Femur (tissue), 1 donor: ENCODE data around the gene PARVB.

Source experiments
- DNase-seq: peaks from one replicate; pipeline ENCODE4 v3.0.0-alpha.2; 2017

The PARVB gene

GRCh38 chr22:44167501-44167900 is 143.4 kb downstream of the PARVB start:
- DNase-seq, result no peak

- no peak for DNase-seq
Observed at GRCh38 chr22:44168206-44168605, 144.1 kb downstream of the PARVB start.

- no peak for DNase-seq
Observed at GRCh38 chr22:44170470-44170869, 146.4 kb downstream of the PARVB start.

- no peak for DNase-seq
Observed at GRCh38 chr22:44171561-44171960, 147.5 kb downstream of the PARVB start.

GRCh38 chr22:44172370-44173108 is 148.4 kb downstream of the PARVB start:
- DNase-seq, result peak; percentile 64

GRCh38 chr22:44173154-44173553 is 149.1 kb downstream of the PARVB start:
- no peak for DNase-seq

- DNase-seq, result no peak
Observed at GRCh38 chr22:44175676-44176075, 151.6 kb downstream of the PARVB start.

GRCh38 chr22:44179196-44179988 is 155.3 kb downstream of the PARVB start:
- DNase-seq, result no peak

- DNase-seq, result no peak
Observed at GRCh38 chr22:44179989-44180705, 156.0 kb downstream of the PARVB start.

GRCh38 chr22:44180706-44181032 is 156.6 kb downstream of the PARVB start, which contains the start of gene PARVG:
Gene PARVG (plus strand): TSS chr22:44180925. CDS start chr22:44183330, 2,405 bp downstream.
- DNase-seq, result no peak

- no peak for DNase-seq
Observed at GRCh38 chr22:44181033-44181911, 157.2 kb downstream of the PARVB start.

GRCh38 chr22:44181912-44182587 is 157.9 kb downstream of the PARVB start:
- no peak for DNase-seq

GRCh38 chr22:44182588-44183286 is 158.6 kb downstream of the PARVB start:
- DNase-seq, result peak; percentile 65

- no peak for DNase-seq
Observed at GRCh38 chr22:44183287-44183588, 159.1 kb downstream of the PARVB start.

- DNase-seq, result no peak
Observed at GRCh38 chr22:44184006-44184405, 159.9 kb downstream of the PARVB start.

- no peak for DNase-seq
Observed at GRCh38 chr22:44185237-44186120, 161.4 kb downstream of the PARVB start.

- DNase-seq, result no peak
Observed at GRCh38 chr22:44186121-44186510, 162.0 kb downstream of the PARVB start.

GRCh38 chr22:44186737-44187136 is 162.6 kb downstream of the PARVB start:
- DNase-seq, result no peak

GRCh38 chr22:44187652-44188230 is 163.6 kb downstream of the PARVB start:
- no peak for DNase-seq

GRCh38 chr22:44188316-44188715 is 164.2 kb downstream of the PARVB start:
- no peak for DNase-seq
